ENCODE results near the gene CCDC149.
A peak's percentile ranks its signal among the peaks of the same experiment; 100 is the strongest.

Gene CCDC149

GRCh38 chr4:24853142-24853541 lies 59.7 kb downstream of the CCDC149 start:
- H3K36me3 ChIP-seq, result peaks cover 0 to 6% (median 0%) of the 10 kb centered on the region in 11 experiments; a peak in 1 of 22 replicates
- H3K4me2 ChIP-seq, result peak overlapping the region in 5 of 11 experiments; percentile 48 to 74 (median 59); a peak in 6 of 22 replicates
- H3K4me1 ChIP-seq, result peaks cover 59 to 83% (median 75%) of the 10 kb centered on the region in 10 experiments
- H3K27me3 ChIP-seq, result no peaks in the 10 kb centered on the region
- TF ChIP-seq Cebpa-rat (IDR thresholded peaks at IDR 0.05), result 0 out of 22 replicates have a peak, but pooled peaks of 1 of the 11 experiments have one; percentile 11
- peak overlapping the region in 1 of 11 experiments; percentile 22; a peak in 2 of 22 replicates for H3K27ac ChIP-seq
- peaks cover 0 to 20% (median 4%) of the 10 kb centered on the region in 11 experiments; a peak in 8 of 22 replicates for H3K9me3 ChIP-seq (replicated peaks in 1 of 11)
- H3K9ac ChIP-seq, result no peak overlapping the region
- H4K20me1 ChIP-seq, result no peaks in the 10 kb centered on the region
- H3K4me3 ChIP-seq, result no peak overlapping the region

- H3K36me3 ChIP-seq, result peaks cover 0 to 11% (median 0%) of the 10 kb centered on the region in 11 experiments; a peak in 1 of 22 replicates
- no peak overlapping the region for H3K4me3 ChIP-seq
- H3K4me1 ChIP-seq, result peaks cover 34 to 67% (median 58%) of the 10 kb centered on the region in 10 experiments
- peak overlapping the region; percentile 13 to 74 (median 48); a peak in 19 of 22 replicates for H3K4me2 ChIP-seq
- peak overlapping the region in 4 of 11 experiments; percentile 10 to 51 (median 42); a peak in 6 of 22 replicates for H3K27ac ChIP-seq
- no peaks in the 10 kb centered on the region for H3K27me3 ChIP-seq
- no peak overlapping the region for H3K9ac ChIP-seq
- no peaks in the 10 kb centered on the region for H4K20me1 ChIP-seq
- peaks cover 0 to 20% (median 4%) of the 10 kb centered on the region in 11 experiments; a peak in 8 of 22 replicates for H3K9me3 ChIP-seq (replicated peaks in 1 of 11)
- TF ChIP-seq Cebpa-rat (IDR thresholded peaks at IDR 0.05), result no peak
Observed at GRCh38 chr4:24850674-24851073, 62.2 kb downstream of the CCDC149 start.

GRCh38 chr4:24849756-24850155 lies 63.1 kb downstream of the CCDC149 start:
- Histone ChIP-seq H3K4me1 (peaks cover 31 to 58% (median 50%) of the 10 kb centered on the region in 10 experiments), H3K36me3 (peaks cover 0 to 11% (median 0%) of the 10 kb centered on the region in 11 experiments; a peak in 1 of 22 replicates), H4K20me1 (no peaks in the 10 kb centered on the region), H3K9ac (no peak overlapping the region), H3K4me3 (no peak overlapping the region), H3K27ac (no peak overlapping the region), H3K4me2 (no peak overlapping the region), H3K9me3 (replicated peaks in 1 of 11) (peaks cover 0 to 19% (median 3%) of the 10 kb centered on the region in 11 experiments; a peak in 8 of 22 replicates), H3K27me3 (no peaks in the 10 kb centered on the region)
- no peak for TF ChIP-seq Cebpa-rat (IDR thresholded peaks at IDR 0.05)

DNA sequence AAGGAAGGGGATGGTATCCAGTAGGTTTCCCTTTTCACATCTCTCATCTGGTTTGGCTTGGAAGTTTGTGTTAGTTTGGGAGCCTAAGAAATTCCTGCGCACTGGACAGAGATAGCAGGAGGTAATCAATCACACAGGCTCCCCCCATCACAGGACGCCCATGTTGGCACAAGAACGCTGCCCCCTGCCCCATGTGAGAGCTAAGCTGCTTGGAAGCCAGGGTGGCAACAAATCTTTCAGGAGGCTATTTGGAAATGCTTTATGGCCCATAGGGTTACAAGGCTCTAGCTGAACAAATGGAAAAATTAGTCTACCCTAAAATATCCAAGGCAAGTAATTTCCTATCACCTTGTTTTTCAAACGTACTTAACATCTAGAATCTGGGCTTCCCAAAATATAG lies 63.5 kb downstream of the CCDC149 start:
- no peak for TF ChIP-seq Cebpa-rat (IDR thresholded peaks at IDR 0.05)
- no peaks in the 10 kb centered on the region for H3K27me3 ChIP-seq
- no peak overlapping the region for H3K4me3 ChIP-seq
- H3K4me2 ChIP-seq, result no peak overlapping the region
- H3K27ac ChIP-seq, result no peak overlapping the region
- peaks cover 0 to 11% (median 0%) of the 10 kb centered on the region in 11 experiments; a peak in 1 of 22 replicates for H3K36me3 ChIP-seq
- H3K9ac ChIP-seq, result no peak overlapping the region
- no peaks in the 10 kb centered on the region for H4K20me1 ChIP-seq
- peaks cover 0 to 15% (median 0%) of the 10 kb centered on the region in 11 experiments; a peak in 5 of 22 replicates for H3K9me3 ChIP-seq (replicated peaks in 1 of 11)
- peaks cover 31 to 54% (median 46%) of the 10 kb centered on the region in 10 experiments for H3K4me1 ChIP-seq

DNA sequence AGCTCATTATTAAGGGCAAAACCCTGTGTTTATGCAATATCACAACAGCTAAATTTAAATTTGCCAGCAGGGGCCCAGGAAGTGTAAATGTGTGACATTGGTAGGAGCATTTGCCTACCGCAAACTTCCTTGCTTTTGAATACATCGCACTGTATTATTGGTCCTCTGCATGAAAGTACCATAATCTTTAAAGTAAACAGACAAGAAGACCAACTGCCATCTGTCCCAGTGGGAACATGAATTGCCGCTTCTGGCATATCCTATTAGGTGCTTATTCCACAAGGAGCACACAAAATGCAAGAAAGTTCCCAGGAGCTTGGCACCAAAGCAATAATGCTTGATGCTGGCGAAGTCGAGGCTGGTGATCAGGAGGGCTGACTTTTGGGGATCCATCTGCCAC lies 66.1 kb downstream of the CCDC149 start:
- TF ChIP-seq Cebpa-rat (IDR thresholded peaks at IDR 0.05), result no peak
- Histone ChIP-seq H4K20me1 (no peaks in the 10 kb centered on the region; a peak in 1 of 22 replicates), H3K4me3 (no peak overlapping the region), H3K27ac (no peak overlapping the region), H3K4me2 (peak overlapping the region in 4 of 11 experiments; percentile 3 to 32 (median 14); a peak in 3 of 22 replicates), H3K4me1 (peaks cover 15 to 46% (median 33%) of the 10 kb centered on the region in 10 experiments), H3K36me3 (0 out of 22 replicates have a peak, but pooled peaks cover 0 to 6% (median 0%) of the 10 kb centered on the region in 11 experiments), H3K9ac (no peak overlapping the region), H3K9me3 (replicated peaks in 1 of 11) (no peaks in the 10 kb centered on the region; a peak in 1 of 22 replicates), H3K27me3 (no peaks in the 10 kb centered on the region)

DNA sequence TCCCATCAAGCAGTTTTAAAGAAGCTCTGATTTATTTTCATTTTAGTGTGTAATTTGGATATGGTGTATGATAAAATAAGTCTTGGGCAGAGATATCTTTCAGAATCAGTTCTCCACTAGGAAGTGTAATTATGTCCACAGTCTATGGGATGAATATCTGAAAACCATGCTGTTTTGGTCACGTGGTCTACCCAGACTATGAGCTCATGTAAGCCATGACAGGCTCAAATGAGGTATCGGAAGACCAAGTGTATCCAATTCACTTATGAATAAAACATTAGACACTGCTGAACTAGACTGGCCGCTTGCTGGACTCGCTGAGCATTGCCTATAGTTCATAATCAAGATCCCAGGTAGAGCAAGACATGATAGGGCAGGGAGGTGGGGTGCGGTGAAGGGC lies 66.9 kb downstream of the CCDC149 start:
- H3K27ac ChIP-seq, result no peak overlapping the region
- 0 out of 22 replicates have a peak, but pooled peaks cover 0 to 6% (median 0%) of the 10 kb centered on the region in 11 experiments for H3K36me3 ChIP-seq
- no peak overlapping the region; a peak in 1 of 22 replicates for H3K4me2 ChIP-seq
- TF ChIP-seq Cebpa-rat (IDR thresholded peaks at IDR 0.05), result no peak
- no peak overlapping the region for H3K9ac ChIP-seq
- H3K9me3 ChIP-seq (replicated peaks in 1 of 11), result no peaks in the 10 kb centered on the region; a peak in 1 of 22 replicates
- peaks cover 13 to 47% (median 33%) of the 10 kb centered on the region in 10 experiments for H3K4me1 ChIP-seq
- H3K4me3 ChIP-seq, result no peak overlapping the region
- no peaks in the 10 kb centered on the region; a peak in 1 of 22 replicates for H4K20me1 ChIP-seq
- no peaks in the 10 kb centered on the region for H3K27me3 ChIP-seq

GRCh38 chr4:24845132-24845531 lies 67.7 kb downstream of the CCDC149 start:
- Histone ChIP-seq H3K36me3 (peaks cover 0 to 9% (median 0%) of the 10 kb centered on the region in 11 experiments; a peak in 1 of 22 replicates), H3K4me2 (no peak overlapping the region), H3K27ac (no peak overlapping the region), H4K20me1 (no peaks in the 10 kb centered on the region; a peak in 1 of 22 replicates), H3K4me3 (no peak overlapping the region), H3K27me3 (no peaks in the 10 kb centered on the region), H3K9ac (no peak overlapping the region), H3K4me1 (peaks cover 7 to 47% (median 33%) of the 10 kb centered on the region in 10 experiments; a peak in 19 of 20 replicates), H3K9me3 (replicated peaks in 1 of 11) (no peaks in the 10 kb centered on the region; a peak in 1 of 22 replicates)
- no peak for TF ChIP-seq Cebpa-rat (IDR thresholded peaks at IDR 0.05)

- no peaks in the 10 kb centered on the region for H3K27me3 ChIP-seq
- peaks cover 0 to 10% (median 0%) of the 10 kb centered on the region in 11 experiments; a peak in 3 of 22 replicates for H3K36me3 ChIP-seq
- H3K9me3 ChIP-seq (replicated peaks in 1 of 11), result 0 out of 22 replicates have a peak, but pooled peaks cover 0 to 5% (median 0%) of the 10 kb centered on the region in 11 experiments
- H3K4me2 ChIP-seq, result peak overlapping the region in 1 of 11 experiments; percentile 78; a peak in 2 of 22 replicates
- H3K4me1 ChIP-seq, result peaks cover 7 to 45% (median 35%) of the 10 kb centered on the region in 10 experiments; a peak in 19 of 20 replicates
- H3K9ac ChIP-seq, result no peak overlapping the region
- no peaks in the 10 kb centered on the region; a peak in 1 of 22 replicates for H4K20me1 ChIP-seq
- no peak overlapping the region for H3K27ac ChIP-seq
- TF ChIP-seq Cebpa-rat (IDR thresholded peaks at IDR 0.05), result no peak
- H3K4me3 ChIP-seq, result no peak overlapping the region
Observed at GRCh38 chr4:24843096-24843495, 69.7 kb downstream of the CCDC149 start.

GRCh38 chr4:24842356-24842755 lies 70.5 kb downstream of the CCDC149 start:
- Histone ChIP-seq H3K4me2 (peak overlapping the region in 8 of 11 experiments; percentile 57 to 78 (median 64); a peak in 9 of 22 replicates), H4K20me1 (no peaks in the 10 kb centered on the region; a peak in 1 of 22 replicates), H3K9me3 (replicated peaks in 1 of 11) (peaks cover 0 to 5% (median 0%) of the 10 kb centered on the region in 11 experiments; a peak in 1 of 22 replicates), H3K27ac (peak overlapping the region in 2 of 11 experiments; percentile 5 to 21; a peak in 1 of 22 replicates), H3K4me1 (peaks cover 7 to 47% (median 35%) of the 10 kb centered on the region in 10 experiments; a peak in 19 of 20 replicates), H3K27me3 (no peaks in the 10 kb centered on the region), H3K9ac (no peak overlapping the region), H3K36me3 (peaks cover 0 to 17% (median 0%) of the 10 kb centered on the region in 11 experiments; a peak in 4 of 22 replicates), H3K4me3 (no peak overlapping the region)
- no peak for TF ChIP-seq Cebpa-rat (IDR thresholded peaks at IDR 0.05)

Measured in BLaER1 treated with 17β-estradiol and CSF1 and Interleukin-3, amounts not matched to agents 10 nM and 100 nM (cell line).